Kidney epithelial cell (primary cell): ENCODE data around the gene LRRC8E. TPM values are rescaled to one million over a fixed set of nuclear protein-coding genes. Genes with fewer than 3 reads are reported as not detected.
A peak's percentile ranks its signal among the peaks of the same experiment; 100 is the strongest.

ENCODE experiments used
- DNase-seq: peaks from one replicate; pipeline ENCODE4 v3.0.0-alpha.2; 2010; ENCODE audit warnings: low read depth
- H3K27me3 ChIP-seq: 2 replicates; pipeline ENCODE4 v1.6.0; 2011; ENCODE audit warnings: low read length; ENCODE audit not compliant: control insufficient read depth, insufficient read depth
- H3K36me3 ChIP-seq: 2 replicates; pipeline ENCODE4 v1.5.1; 2011; ENCODE audit warnings: low read length; ENCODE audit not compliant: control insufficient read depth, insufficient read depth
- H3K4me3 ChIP-seq: 2 replicates; pipeline ENCODE4 v1.5.1; 2011; ENCODE audit warnings: low read depth, mild to moderate bottlenecking, control low read depth, low read length
- total RNA-seq: library from RNA; depleted of rRNA; stranded (reverse); fragments of >200 nt; gene quantifications from 2 replicates; pipeline ENCODE4 v1.2.3, GENCODE V29; 2015
- TF ChIP-seq, protein P1 (sequence below): IDR thresholded peaks from 2 replicates; pipeline ENCODE4 v1.5.1; 2011; ENCODE audit warnings: mild to moderate bottlenecking, moderate library complexity, low read length, control low read depth, inconsistent platforms; ENCODE audit not compliant: insufficient read depth, poor library complexity, severe bottlenecking

LRRC8E gene
- total RNA-seq, 1 donor from 2014 or later, result 11.6 TPM

DNA sequence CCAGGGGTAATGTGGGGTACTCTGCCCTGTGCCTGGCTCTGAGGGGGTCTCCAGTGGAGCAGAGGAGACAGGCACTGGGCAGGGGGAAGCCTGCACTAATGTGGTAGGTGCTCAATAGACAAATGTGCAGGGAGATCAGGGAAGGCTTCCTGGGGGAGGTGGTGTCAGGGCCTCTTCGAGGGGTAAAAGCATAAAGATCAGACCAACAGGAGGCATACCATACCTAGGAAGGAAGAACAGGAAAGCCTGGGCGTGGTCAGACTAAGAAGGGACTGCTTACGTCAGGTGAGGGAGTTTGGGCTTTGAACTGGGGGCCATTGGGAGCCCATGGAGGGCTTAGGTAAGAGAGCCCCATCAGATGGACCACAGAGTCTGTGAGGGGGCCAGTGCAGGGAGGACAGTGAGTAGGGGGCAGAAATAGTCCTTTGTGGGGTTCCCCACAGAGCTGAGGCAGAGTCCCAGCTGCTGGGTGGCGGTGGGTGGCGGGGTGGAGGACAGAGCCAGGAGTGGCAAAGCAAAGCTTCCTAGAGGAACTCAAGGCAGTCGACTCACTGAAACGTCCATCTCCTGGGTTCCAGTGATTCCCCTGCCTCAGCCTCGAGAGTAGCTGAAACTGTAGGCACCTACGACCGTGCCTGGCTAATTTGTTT lies 22.9 kb upstream of the LRRC8E start:
- Histone ChIP-seq H3K27me3 (peaks cover 52% of the 10 kb centered on the region), H3K4me3 (no peak overlapping the region), H3K36me3 (no peaks in the 10 kb centered on the region)
- TF ChIP-seq, protein P1, sequence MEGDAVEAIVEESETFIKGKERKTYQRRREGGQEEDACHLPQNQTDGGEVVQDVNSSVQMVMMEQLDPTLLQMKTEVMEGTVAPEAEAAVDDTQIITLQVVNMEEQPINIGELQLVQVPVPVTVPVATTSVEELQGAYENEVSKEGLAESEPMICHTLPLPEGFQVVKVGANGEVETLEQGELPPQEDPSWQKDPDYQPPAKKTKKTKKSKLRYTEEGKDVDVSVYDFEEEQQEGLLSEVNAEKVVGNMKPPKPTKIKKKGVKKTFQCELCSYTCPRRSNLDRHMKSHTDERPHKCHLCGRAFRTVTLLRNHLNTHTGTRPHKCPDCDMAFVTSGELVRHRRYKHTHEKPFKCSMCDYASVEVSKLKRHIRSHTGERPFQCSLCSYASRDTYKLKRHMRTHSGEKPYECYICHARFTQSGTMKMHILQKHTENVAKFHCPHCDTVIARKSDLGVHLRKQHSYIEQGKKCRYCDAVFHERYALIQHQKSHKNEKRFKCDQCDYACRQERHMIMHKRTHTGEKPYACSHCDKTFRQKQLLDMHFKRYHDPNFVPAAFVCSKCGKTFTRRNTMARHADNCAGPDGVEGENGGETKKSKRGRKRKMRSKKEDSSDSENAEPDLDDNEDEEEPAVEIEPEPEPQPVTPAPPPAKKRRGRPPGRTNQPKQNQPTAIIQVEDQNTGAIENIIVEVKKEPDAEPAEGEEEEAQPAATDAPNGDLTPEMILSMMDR, result no peak
- no peak for DNase-seq

DNA sequence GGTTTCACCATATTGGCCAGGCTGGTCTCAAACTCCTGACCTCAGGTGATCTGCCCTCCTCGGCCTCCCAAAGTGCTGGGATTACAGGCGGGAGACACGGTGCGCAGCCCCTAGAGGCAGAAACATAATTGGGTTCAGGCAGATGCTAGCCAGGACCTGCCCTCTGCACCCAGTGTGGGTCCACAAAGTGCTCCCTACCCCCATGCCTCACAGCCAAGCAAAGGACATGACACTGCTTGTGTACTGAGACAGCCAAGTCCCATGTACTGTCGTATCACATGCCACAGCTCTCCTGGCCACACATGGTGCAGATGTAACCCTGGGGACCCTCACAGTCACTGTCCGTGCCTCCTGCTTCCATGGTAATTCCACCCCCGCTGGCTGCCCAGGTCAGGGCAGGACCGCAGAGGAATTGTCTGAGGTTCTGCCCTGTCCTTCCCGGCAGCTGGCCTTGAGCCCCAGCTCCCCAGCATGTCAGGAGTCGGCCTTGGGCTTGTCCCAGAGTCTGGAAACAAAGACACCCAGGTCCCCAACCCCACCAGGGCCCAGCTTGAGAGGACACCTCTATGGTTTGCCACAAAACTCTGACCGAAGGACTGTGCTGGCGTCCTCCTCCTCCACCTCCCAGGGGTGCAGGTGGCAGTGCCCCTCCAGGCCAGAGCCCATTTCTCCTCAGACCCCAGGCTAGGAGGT lies 21.8 kb upstream of the LRRC8E start:
- DNase-seq, result no peak
- H3K4me3 ChIP-seq, result no peak overlapping the region
- TF ChIP-seq, protein P1, result no peak
- H3K27me3 ChIP-seq, result peaks cover 41% of the 10 kb centered on the region
- no peaks in the 10 kb centered on the region for H3K36me3 ChIP-seq

DNA sequence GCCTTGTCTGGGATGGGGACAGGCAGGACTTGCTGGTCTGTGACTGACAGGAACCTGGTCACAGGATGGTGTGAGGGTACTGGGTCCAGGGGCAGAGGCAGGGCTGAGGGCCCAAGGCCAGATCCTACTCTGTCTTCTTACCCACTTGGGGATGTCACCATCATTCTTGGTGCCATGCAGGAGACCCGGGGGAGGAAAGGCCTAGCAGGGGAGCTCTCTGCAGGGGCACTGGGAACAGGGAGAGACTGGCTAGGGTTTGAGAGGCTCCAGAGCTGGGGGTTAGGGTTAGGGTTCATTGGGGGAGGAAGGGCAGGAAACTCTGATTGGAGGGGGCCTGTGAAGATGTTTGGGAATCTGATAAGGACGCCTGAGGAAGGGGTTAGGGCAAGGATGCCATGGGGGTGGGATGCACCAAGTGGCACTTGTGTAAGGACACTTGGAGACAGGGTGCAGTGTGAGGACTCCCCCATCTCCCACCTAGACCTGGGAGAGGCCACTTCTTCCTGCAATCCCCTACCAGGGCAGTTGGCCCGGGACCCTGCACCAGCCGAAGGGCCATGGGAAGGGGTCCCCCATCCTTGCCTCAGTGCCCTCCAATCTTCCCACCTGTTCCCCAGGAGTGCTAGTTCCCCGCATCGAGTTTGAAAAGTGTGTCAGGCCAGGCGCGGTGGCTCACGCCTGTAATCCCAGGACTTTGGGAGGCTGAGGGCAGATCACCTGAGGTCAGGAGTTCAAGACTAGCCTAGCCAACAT lies 21.0 kb upstream of the LRRC8E start:
- TF ChIP-seq, protein P1, result no peak

DNA sequence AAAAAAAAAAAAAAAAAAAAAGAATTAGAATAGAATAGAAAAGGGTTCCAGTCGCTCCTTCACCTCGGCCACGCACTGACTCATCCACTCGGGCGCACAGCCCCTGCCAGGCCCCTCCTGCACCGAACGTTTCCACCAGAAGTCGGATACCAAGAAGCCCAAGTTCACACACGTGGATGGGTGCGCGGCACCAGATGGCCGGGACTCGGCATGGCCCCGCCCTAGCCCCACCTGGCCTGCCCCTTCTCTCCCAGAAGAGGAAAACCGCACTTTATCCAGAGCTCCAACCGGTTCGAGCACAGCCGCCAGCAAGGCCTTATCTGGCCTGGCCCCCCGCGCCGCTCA lies 20.0 kb upstream of the LRRC8E start:
- Histone ChIP-seq H3K36me3 (no peaks in the 10 kb centered on the region), H3K4me3 (no peak overlapping the region), H3K27me3 (peaks cover 37% of the 10 kb centered on the region)
- TF ChIP-seq, protein P1, result no peak
- no peak for DNase-seq

More for the DNA sequence above, 21.0 kb upstream of the LRRC8E start:
- peaks cover 34% of the 10 kb centered on the region for H3K27me3 ChIP-seq
- no peak for DNase-seq
- H3K4me3 ChIP-seq, result no peak overlapping the region
- H3K36me3 ChIP-seq, result no peaks in the 10 kb centered on the region

DNA sequence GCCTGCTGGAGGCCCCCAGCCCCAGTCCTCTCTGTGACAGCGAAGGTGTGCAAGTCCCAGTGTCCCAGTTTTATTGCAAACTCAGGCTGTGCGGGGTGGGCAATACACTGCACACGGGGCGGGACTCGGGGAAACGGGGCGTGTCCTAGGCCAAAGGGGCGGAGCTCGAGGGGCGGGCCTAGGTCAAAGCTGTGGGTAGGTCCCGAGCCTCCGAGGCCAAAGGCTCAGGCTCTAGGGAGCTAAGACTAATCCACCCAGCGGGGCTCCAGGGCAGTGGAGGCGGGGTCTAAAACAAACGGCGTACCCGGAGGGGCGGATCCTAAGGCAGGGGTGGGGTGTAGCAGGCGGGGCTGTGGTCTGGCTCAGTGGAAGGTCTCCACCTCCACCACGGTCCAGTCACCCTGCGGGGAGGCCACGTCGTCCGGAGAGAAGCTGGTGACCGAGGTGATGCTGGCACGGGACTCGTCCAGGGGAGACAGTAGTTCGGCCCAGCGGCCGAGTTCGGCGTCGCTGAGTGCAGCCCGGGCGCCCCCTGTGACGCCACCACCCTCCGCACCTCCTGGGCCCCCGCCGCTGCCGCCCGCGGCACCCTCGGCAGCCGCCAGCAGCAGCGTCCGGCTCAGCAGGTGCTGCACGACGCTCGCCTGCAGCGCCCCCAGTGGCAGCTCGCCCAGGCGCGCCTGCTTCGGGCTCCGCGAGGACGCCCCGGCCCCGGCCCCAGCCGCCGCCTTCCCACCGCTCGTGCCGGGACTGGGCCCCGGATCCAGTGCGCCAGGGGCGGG lies 19.4 kb upstream of the LRRC8E start:
- Histone ChIP-seq H3K36me3 (no peaks in the 10 kb centered on the region), H3K27me3 (peaks cover 37% of the 10 kb centered on the region), H3K4me3 (peak overlapping the region; percentile 34)
- TF ChIP-seq, protein P1, result peak; percentile 9
- no peak for DNase-seq
